ENCODE data around the gene RAB31. TPM values are rescaled to one million over a fixed set of nuclear protein-coding genes. Genes with fewer than 3 reads are reported as not detected.
A peak's percentile ranks its signal among the peaks of the same experiment; 100 is the strongest.

Gene RAB31
- total RNA-seq, 1 experiment from 2014 or later: 72.2 TPM

GRCh38 chr18:9810994-9811705, 103.0 kb downstream of the RAB31 start:
- Histone ChIP-seq H3K4me1 (replicated peaks) (peaks cover 80% of the 10 kb centered on the region), H3K4me3 (no peak overlapping the region), H3K9me3 (replicated peaks) (no peaks in the 10 kb centered on the region), H3K36me3 (peaks cover 2% of the 10 kb centered on the region), H3K27ac (peak overlapping the region; percentile 75), H3K27me3 (replicated peaks) (no peaks in the 10 kb centered on the region)
- DNase-seq (ENCODE audit: low read depth in 1 of 2, low spot score in 2 of 2): no peak

- no peak overlapping the region for H3K4me3 ChIP-seq
- DNase-seq (ENCODE audit: low read depth in 1 of 2, low spot score in 2 of 2): no peak
- peaks cover 10% of the 10 kb centered on the region for H3K36me3 ChIP-seq
- peaks cover 72% of the 10 kb centered on the region for H3K4me1 ChIP-seq (replicated peaks)
- no peaks in the 10 kb centered on the region for H3K9me3 ChIP-seq (replicated peaks)
- no peak overlapping the region for H3K27ac ChIP-seq
- H3K27me3 ChIP-seq (replicated peaks): no peaks in the 10 kb centered on the region
These were observed 103.9 kb downstream of the RAB31 start for GRCh38 chr18:9811978-9812377.

GRCh38 chr18:9814431-9814830, 106.3 kb downstream of the RAB31 start:
- Histone ChIP-seq H3K4me1 (replicated peaks) (peaks cover 48% of the 10 kb centered on the region), H3K27ac (peak overlapping the region; percentile 80), H3K4me3 (no peak overlapping the region), H3K9me3 (replicated peaks) (no peaks in the 10 kb centered on the region), H3K27me3 (replicated peaks) (no peaks in the 10 kb centered on the region), H3K36me3 (peaks cover 24% of the 10 kb centered on the region)
- DNase-seq (ENCODE audit: low read depth in 1 of 2, low spot score in 2 of 2): peak; percentile 61 to 94

- Histone ChIP-seq H3K27ac (no peak overlapping the region), H3K4me1 (replicated peaks) (peaks cover 19% of the 10 kb centered on the region), H3K27me3 (replicated peaks) (no peaks in the 10 kb centered on the region), H3K36me3 (peaks cover 24% of the 10 kb centered on the region), H3K9me3 (replicated peaks) (no peaks in the 10 kb centered on the region), H3K4me3 (no peak overlapping the region)
- DNase-seq (ENCODE audit: low read depth in 1 of 2, low spot score in 2 of 2): no peak
These were observed 109.2 kb downstream of the RAB31 start for GRCh38 chr18:9817286-9817685.

GRCh38 chr18:9817725-9818422, 109.8 kb downstream of the RAB31 start:
- Histone ChIP-seq H3K27me3 (replicated peaks) (no peaks in the 10 kb centered on the region), H3K27ac (no peak overlapping the region), H3K4me3 (no peak overlapping the region), H3K9me3 (replicated peaks) (no peaks in the 10 kb centered on the region), H3K36me3 (peaks cover 27% of the 10 kb centered on the region), H3K4me1 (replicated peaks) (peaks cover 19% of the 10 kb centered on the region)
- DNase-seq (ENCODE audit: low read depth in 1 of 2, low spot score in 2 of 2): no peak

GRCh38 chr18:9818423-9818734, 110.3 kb downstream of the RAB31 start:
- H3K27me3 ChIP-seq (replicated peaks): no peaks in the 10 kb centered on the region
- DNase-seq (ENCODE audit: low read depth in 1 of 2, low spot score in 2 of 2): no peak
- peaks cover 15% of the 10 kb centered on the region for H3K4me1 ChIP-seq (replicated peaks)

GRCh38 chr18:9820127-9820526, 112.0 kb downstream of the RAB31 start:
- Histone ChIP-seq H3K36me3 (peaks cover 27% of the 10 kb centered on the region), H3K27ac (no peak overlapping the region), H3K4me3 (no peak overlapping the region), H3K4me1 (replicated peaks) (peaks cover 12% of the 10 kb centered on the region), H3K27me3 (replicated peaks) (no peaks in the 10 kb centered on the region), H3K9me3 (replicated peaks) (no peaks in the 10 kb centered on the region)
- no peak for DNase-seq (ENCODE audit: low read depth in 1 of 2, low spot score in 2 of 2)

More at GRCh38 chr18:9818423-9818734, 110.3 kb downstream of the RAB31 start:
- H3K4me3 ChIP-seq: no peak overlapping the region
- peaks cover 27% of the 10 kb centered on the region for H3K36me3 ChIP-seq
- no peaks in the 10 kb centered on the region for H3K9me3 ChIP-seq (replicated peaks)
- no peak overlapping the region for H3K27ac ChIP-seq

- Histone ChIP-seq H3K27me3 (replicated peaks) (no peaks in the 10 kb centered on the region), H3K36me3 (peaks cover 27% of the 10 kb centered on the region), H3K9me3 (replicated peaks) (no peaks in the 10 kb centered on the region), H3K27ac (no peak overlapping the region), H3K4me1 (replicated peaks) (peaks cover 18% of the 10 kb centered on the region), H3K4me3 (no peak overlapping the region)
- no peak for DNase-seq (ENCODE audit: low read depth in 1 of 2, low spot score in 2 of 2)
These were observed 112.6 kb downstream of the RAB31 start for GRCh38 chr18:9820719-9821118.

GRCh38 chr18:9822587-9823185, 114.6 kb downstream of the RAB31 start:
- Histone ChIP-seq H3K36me3 (peaks cover 17% of the 10 kb centered on the region), H3K4me3 (no peak overlapping the region), H3K9me3 (replicated peaks) (no peaks in the 10 kb centered on the region), H3K4me1 (replicated peaks) (peaks cover 38% of the 10 kb centered on the region), H3K27me3 (replicated peaks) (no peaks in the 10 kb centered on the region), H3K27ac (no peak overlapping the region)
- no peak for DNase-seq (ENCODE audit: low read depth in 1 of 2, low spot score in 2 of 2)

GRCh38 chr18:9823805-9824473, 115.8 kb downstream of the RAB31 start:
- no peak for DNase-seq (ENCODE audit: low read depth in 1 of 2, low spot score in 2 of 2)
- Histone ChIP-seq H3K27ac (no peak overlapping the region), H3K4me3 (no peak overlapping the region), H3K36me3 (peaks cover 6% of the 10 kb centered on the region; the same call in 1 of the 2 replicates), H3K27me3 (replicated peaks) (no peaks in the 10 kb centered on the region), H3K4me1 (replicated peaks) (peaks cover 50% of the 10 kb centered on the region), H3K9me3 (replicated peaks) (no peaks in the 10 kb centered on the region)

- H3K27ac ChIP-seq: no peak overlapping the region
- no peaks in the 10 kb centered on the region for H3K9me3 ChIP-seq (replicated peaks)
- no peaks in the 10 kb centered on the region for H3K27me3 ChIP-seq (replicated peaks)
- peaks cover 6% of the 10 kb centered on the region; the same call in 1 of the 2 replicates for H3K36me3 ChIP-seq
- H3K4me3 ChIP-seq: no peak overlapping the region
- DNase-seq (ENCODE audit: low read depth in 1 of 2, low spot score in 2 of 2): no peak
- H3K4me1 ChIP-seq (replicated peaks): peaks cover 55% of the 10 kb centered on the region
These were observed 116.4 kb downstream of the RAB31 start for GRCh38 chr18:9824474-9824832.

- Histone ChIP-seq H3K27me3 (replicated peaks) (no peaks in the 10 kb centered on the region), H3K36me3 (peaks cover 6% of the 10 kb centered on the region; the same call in 1 of the 2 replicates), H3K4me3 (no peak overlapping the region), H3K4me1 (replicated peaks) (peaks cover 56% of the 10 kb centered on the region), H3K9me3 (replicated peaks) (no peaks in the 10 kb centered on the region), H3K27ac (peak overlapping the region; percentile 56; the same call in 1 of the 2 replicates)
- no peak for DNase-seq (ENCODE audit: low read depth in 1 of 2, low spot score in 2 of 2)
These were observed 116.9 kb downstream of the RAB31 start for GRCh38 chr18:9824952-9825371.

- H3K4me1 ChIP-seq (replicated peaks): peaks cover 56% of the 10 kb centered on the region
- H3K4me3 ChIP-seq: no peak overlapping the region
- peak; percentile 67 to 68 for DNase-seq (ENCODE audit: low read depth in 1 of 2, low spot score in 2 of 2)
- peaks cover 7% of the 10 kb centered on the region for H3K36me3 ChIP-seq
- peak overlapping the region; percentile 56 for H3K27ac ChIP-seq
- no peaks in the 10 kb centered on the region for H3K27me3 ChIP-seq (replicated peaks)
- no peaks in the 10 kb centered on the region for H3K9me3 ChIP-seq (replicated peaks)
These were observed 117.5 kb downstream of the RAB31 start for GRCh38 chr18:9825571-9826073.
